Lower leg skin (tissue), 4 donors: ENCODE data around the gene JMJD7. TPM values are rescaled to one million over a fixed set of nuclear protein-coding genes. Genes with fewer than 3 reads are reported as not detected.

ENCODE experiments used
- DNase-seq, 2 donors: peaks; one replicate each; pipeline ENCODE4 v3.0.0-alpha.2; 2019; ENCODE audit warnings: low spot score in 2 of 2
- H3K4me3 ChIP-seq: fragments of 200-600 bp; sonication (generic); 2 replicates; pipeline ENCODE4 v1.5.1; 2017; ENCODE audit warnings: mild to moderate bottlenecking, low read depth; ENCODE audit not compliant: poor library complexity, severe bottlenecking
- CTCF ChIP-seq, 3 donors: fragments of 450-650 bp; IDR thresholded peaks; one replicate each; pipeline ENCODE4 v1.5.1; 2016; ENCODE audit warnings: antibody characterized with exemption in 3 of 3, mild to moderate bottlenecking in 3 of 3, moderate library complexity in 2 of 3
- POLR2A ChIP-seq, 2 donors: fragments of 450-650 bp; IDR thresholded peaks; one replicate each; pipeline ENCODE4 v1.6.1; 2016 to 2017; ENCODE audit warnings: antibody characterized with exemption in 2 of 2, mild to moderate bottlenecking in 1 of 2, moderate library complexity in 1 of 2
- WGBS, 2 donors: methylation state at CpG; one replicate each; pipeline ENCODE4 v1.1.5; 2018; 5-methylcytosine and 5-hydroxymethylcytosine counted together
- intact Hi-C: fragments of 100-400 bp; cut with DNase I; formaldehyde crosslinking; loops from one replicate; pipeline ENCODE4 v1.15.0; 2023; ENCODE audit warnings: low total_unique reads
- total RNA-seq, 4 donors: library from RNA; depleted of rRNA; stranded (reverse); fragments of >200 nt; gene quantifications; one replicate each; pipeline ENCODE4 v1.1.0, GENCODE V29; 2016

The JMJD7 gene
- total RNA-seq, 4 donors from 2014 or later = 40.7 to 61.6 (median 47.1) TPM

- TF ChIP-seq POLR2A (IDR thresholded peaks at IDR 0.05) (no peak), CTCF (IDR thresholded peaks at IDR 0.05) (no peak)
- 91 to 95% methylated on average over 18 of the region's 18 CpGs for WGBS, 2 donors
- intact Hi-C loops = no loop called here
- DNase-seq = no peak
- H3K4me3 ChIP-seq = no peak overlapping the region
Measured at GRCh38 chr15:41861736-41862356, 34.0 kb downstream of the JMJD7 start.

- H3K4me3 ChIP-seq = no peak overlapping the region
- 77 to 89% methylated on average over 19 of the region's 19 CpGs for WGBS, 2 donors
- DNase-seq = no peak
- intact Hi-C loops = no loop called here
- TF ChIP-seq POLR2A (IDR thresholded peaks at IDR 0.05) (no peak), CTCF (IDR thresholded peaks at IDR 0.05) (no peak)
Measured at GRCh38 chr15:41862515-41863116, 34.7 kb downstream of the JMJD7 start.

GRCh38 chr15:41865490-41866055, 37.7 kb downstream of the JMJD7 start:
- TF ChIP-seq POLR2A (IDR thresholded peaks at IDR 0.05) (no peak), CTCF (IDR thresholded peaks at IDR 0.05) (no peak)
- intact Hi-C loops = no loop called here

GRCh38 chr15:41866263-41866703, 38.4 kb downstream of the JMJD7 start:
- H3K4me3 ChIP-seq = no peak overlapping the region
- DNase-seq = no peak
- intact Hi-C loops = no loop called here
- TF ChIP-seq CTCF (IDR thresholded peaks at IDR 0.05) (no peak), POLR2A (IDR thresholded peaks at IDR 0.05) (no peak)
- 90 to 91% methylated on average over 4 to 5 of the region's 8 CpGs for WGBS, 2 donors

More at GRCh38 chr15:41865490-41866055, 37.7 kb downstream of the JMJD7 start:
- H3K4me3 ChIP-seq = no peak overlapping the region
- DNase-seq = no peak
- WGBS, 2 donors = 61 to 75% methylated on average over 16 to 18 of the region's 18 CpGs

- DNase-seq = no peak
- 82 to 83% methylated on average over 24 to 25 of the region's 25 CpGs for WGBS, 2 donors
- intact Hi-C loops = no loop called here
- TF ChIP-seq POLR2A (IDR thresholded peaks at IDR 0.05) (no peak), CTCF (IDR thresholded peaks at IDR 0.05) (no peak)
- no peak overlapping the region for H3K4me3 ChIP-seq
Measured at GRCh38 chr15:41866872-41867579, 39.1 kb downstream of the JMJD7 start.
